Measurements from ENCODE around the gene ABCA6.
A peak's percentile ranks its signal among the peaks of the same experiment; 100 is the strongest.
"Not testable (repeated sequence)": the region's sequence is repeated elsewhere in the genome, so short reads cannot be mapped to it uniquely, and the experiment has no call there.

The ABCA6 gene

GRCh38 chr17:69075823-69076222 is 65.9 kb downstream of the ABCA6 start:
- H2AFZ ChIP-seq (ENCODE audit: low read depth, low read length), result no peak overlapping the region
- TF ChIP-seq EZH2 (IDR thresholded peaks at IDR 0.05; ENCODE audit: borderline replicate concordance, low read depth, low read length, severe bottlenecking), result no peak
- TF ChIP-seq, protein P1, sequence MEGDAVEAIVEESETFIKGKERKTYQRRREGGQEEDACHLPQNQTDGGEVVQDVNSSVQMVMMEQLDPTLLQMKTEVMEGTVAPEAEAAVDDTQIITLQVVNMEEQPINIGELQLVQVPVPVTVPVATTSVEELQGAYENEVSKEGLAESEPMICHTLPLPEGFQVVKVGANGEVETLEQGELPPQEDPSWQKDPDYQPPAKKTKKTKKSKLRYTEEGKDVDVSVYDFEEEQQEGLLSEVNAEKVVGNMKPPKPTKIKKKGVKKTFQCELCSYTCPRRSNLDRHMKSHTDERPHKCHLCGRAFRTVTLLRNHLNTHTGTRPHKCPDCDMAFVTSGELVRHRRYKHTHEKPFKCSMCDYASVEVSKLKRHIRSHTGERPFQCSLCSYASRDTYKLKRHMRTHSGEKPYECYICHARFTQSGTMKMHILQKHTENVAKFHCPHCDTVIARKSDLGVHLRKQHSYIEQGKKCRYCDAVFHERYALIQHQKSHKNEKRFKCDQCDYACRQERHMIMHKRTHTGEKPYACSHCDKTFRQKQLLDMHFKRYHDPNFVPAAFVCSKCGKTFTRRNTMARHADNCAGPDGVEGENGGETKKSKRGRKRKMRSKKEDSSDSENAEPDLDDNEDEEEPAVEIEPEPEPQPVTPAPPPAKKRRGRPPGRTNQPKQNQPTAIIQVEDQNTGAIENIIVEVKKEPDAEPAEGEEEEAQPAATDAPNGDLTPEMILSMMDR (IDR thresholded peaks at IDR 0.05; ENCODE audit: borderline replicate concordance, extremely low read depth, low read length, poor library complexity, severe bottlenecking), result no peak
- H3K9ac ChIP-seq (ENCODE audit: low read depth, low read length), result no peak overlapping the region
- no peaks in the 10 kb centered on the region for H3K9me3 ChIP-seq (ENCODE audit: insufficient read depth, low read length, severe bottlenecking)
- no peak overlapping the region for H3K4me3 ChIP-seq (ENCODE audit: low read depth in 1 of 2, low read length in 2 of 2)
- H3K36me3 ChIP-seq (ENCODE audit: insufficient read depth, low read length), result no peaks in the 10 kb centered on the region
- no peaks in the 10 kb centered on the region for H4K20me1 ChIP-seq (ENCODE audit: insufficient read depth, low read length)
- no peak overlapping the region for H3K27ac ChIP-seq (ENCODE audit: low read length)
- no peaks in the 10 kb centered on the region for H3K79me2 ChIP-seq (ENCODE audit: insufficient read depth, low read length)
- no peak for ATAC-seq (ENCODE audit: insufficient read depth, low read depth)
- peaks cover 4% of the 10 kb centered on the region for H3K4me1 ChIP-seq (ENCODE audit: insufficient read depth, low read length)
- DNase-seq, result no peak
- H3K4me2 ChIP-seq (ENCODE audit: insufficient read depth, low read length), result no peak overlapping the region
- no peaks in the 10 kb centered on the region for H3K27me3 ChIP-seq (ENCODE audit: insufficient read depth, low read length, poor library complexity)

GRCh38 chr17:69073392-69073791 is 68.3 kb downstream of the ABCA6 start:
- H3K27ac ChIP-seq (ENCODE audit: low read length); DNase-seq; H3K79me2 ChIP-seq (ENCODE audit: insufficient read depth, low read length); H3K4me3 ChIP-seq (ENCODE audit: low read depth in 1 of 2, low read length in 2 of 2); H4K20me1 ChIP-seq (ENCODE audit: insufficient read depth, low read length); ATAC-seq (ENCODE audit: insufficient read depth, low read depth); H2AFZ ChIP-seq (ENCODE audit: low read depth, low read length); H3K9ac ChIP-seq (ENCODE audit: low read depth, low read length); H3K9me3 ChIP-seq (ENCODE audit: insufficient read depth, low read length, severe bottlenecking); H3K36me3 ChIP-seq (ENCODE audit: insufficient read depth, low read length); H3K27me3 ChIP-seq (ENCODE audit: insufficient read depth, low read length, poor library complexity); H3K4me2 ChIP-seq (ENCODE audit: insufficient read depth, low read length); H3K4me1 ChIP-seq (ENCODE audit: insufficient read depth, low read length): not testable (repeated sequence)

GRCh38 chr17:69072803-69073256 is 68.9 kb downstream of the ABCA6 start:
- H4K20me1 ChIP-seq (ENCODE audit: insufficient read depth, low read length); H3K36me3 ChIP-seq (ENCODE audit: insufficient read depth, low read length); H3K4me2 ChIP-seq (ENCODE audit: insufficient read depth, low read length); H3K4me1 ChIP-seq (ENCODE audit: insufficient read depth, low read length); H2AFZ ChIP-seq (ENCODE audit: low read depth, low read length); H3K27me3 ChIP-seq (ENCODE audit: insufficient read depth, low read length, poor library complexity); H3K4me3 ChIP-seq (ENCODE audit: low read depth in 1 of 2, low read length in 2 of 2); H3K79me2 ChIP-seq (ENCODE audit: insufficient read depth, low read length); H3K27ac ChIP-seq (ENCODE audit: low read length); H3K9ac ChIP-seq (ENCODE audit: low read depth, low read length); H3K9me3 ChIP-seq (ENCODE audit: insufficient read depth, low read length, severe bottlenecking); ATAC-seq (ENCODE audit: insufficient read depth, low read depth); DNase-seq: not testable (repeated sequence)

GRCh38 chr17:69071233-69071586 is 70.5 kb downstream of the ABCA6 start:
- H3K27me3 ChIP-seq (ENCODE audit: insufficient read depth, low read length, poor library complexity); H4K20me1 ChIP-seq (ENCODE audit: insufficient read depth, low read length); H3K27ac ChIP-seq (ENCODE audit: low read length); H3K4me3 ChIP-seq (ENCODE audit: low read depth in 1 of 2, low read length in 2 of 2); ATAC-seq (ENCODE audit: insufficient read depth, low read depth); H3K79me2 ChIP-seq (ENCODE audit: insufficient read depth, low read length); H3K36me3 ChIP-seq (ENCODE audit: insufficient read depth, low read length); DNase-seq; H3K9me3 ChIP-seq (ENCODE audit: insufficient read depth, low read length, severe bottlenecking); H2AFZ ChIP-seq (ENCODE audit: low read depth, low read length); H3K9ac ChIP-seq (ENCODE audit: low read depth, low read length); H3K4me2 ChIP-seq (ENCODE audit: insufficient read depth, low read length): not testable (repeated sequence)
- peaks cover 17% of the 10 kb centered on the region for H3K4me1 ChIP-seq (ENCODE audit: insufficient read depth, low read length)

GRCh38 chr17:69070378-69071232 is 71.1 kb downstream of the ABCA6 start:
- H2AFZ ChIP-seq (ENCODE audit: low read depth, low read length), result peak overlapping the region; percentile 47; the same call in 1 of the 2 replicates
- H4K20me1 ChIP-seq (ENCODE audit: insufficient read depth, low read length); H3K79me2 ChIP-seq (ENCODE audit: insufficient read depth, low read length); H3K9me3 ChIP-seq (ENCODE audit: insufficient read depth, low read length, severe bottlenecking); H3K36me3 ChIP-seq (ENCODE audit: insufficient read depth, low read length); H3K27ac ChIP-seq (ENCODE audit: low read length); H3K9ac ChIP-seq (ENCODE audit: low read depth, low read length); H3K27me3 ChIP-seq (ENCODE audit: insufficient read depth, low read length, poor library complexity); H3K4me3 ChIP-seq (ENCODE audit: low read depth in 1 of 2, low read length in 2 of 2); H3K4me2 ChIP-seq (ENCODE audit: insufficient read depth, low read length): not testable (repeated sequence)
- H3K4me1 ChIP-seq (ENCODE audit: insufficient read depth, low read length), result peaks cover 22% of the 10 kb centered on the region
- ATAC-seq (ENCODE audit: insufficient read depth, low read depth) (peak; percentile 66), DNase-seq (peak; percentile 29)

All from DND-41 (cell line).